ENCODE data around the gene ACO1.
"Not testable (repeated sequence)": the region's sequence is repeated elsewhere in the genome, so short reads cannot be mapped to it uniquely, and the experiment has no call there.

Gene ACO1

DNA sequence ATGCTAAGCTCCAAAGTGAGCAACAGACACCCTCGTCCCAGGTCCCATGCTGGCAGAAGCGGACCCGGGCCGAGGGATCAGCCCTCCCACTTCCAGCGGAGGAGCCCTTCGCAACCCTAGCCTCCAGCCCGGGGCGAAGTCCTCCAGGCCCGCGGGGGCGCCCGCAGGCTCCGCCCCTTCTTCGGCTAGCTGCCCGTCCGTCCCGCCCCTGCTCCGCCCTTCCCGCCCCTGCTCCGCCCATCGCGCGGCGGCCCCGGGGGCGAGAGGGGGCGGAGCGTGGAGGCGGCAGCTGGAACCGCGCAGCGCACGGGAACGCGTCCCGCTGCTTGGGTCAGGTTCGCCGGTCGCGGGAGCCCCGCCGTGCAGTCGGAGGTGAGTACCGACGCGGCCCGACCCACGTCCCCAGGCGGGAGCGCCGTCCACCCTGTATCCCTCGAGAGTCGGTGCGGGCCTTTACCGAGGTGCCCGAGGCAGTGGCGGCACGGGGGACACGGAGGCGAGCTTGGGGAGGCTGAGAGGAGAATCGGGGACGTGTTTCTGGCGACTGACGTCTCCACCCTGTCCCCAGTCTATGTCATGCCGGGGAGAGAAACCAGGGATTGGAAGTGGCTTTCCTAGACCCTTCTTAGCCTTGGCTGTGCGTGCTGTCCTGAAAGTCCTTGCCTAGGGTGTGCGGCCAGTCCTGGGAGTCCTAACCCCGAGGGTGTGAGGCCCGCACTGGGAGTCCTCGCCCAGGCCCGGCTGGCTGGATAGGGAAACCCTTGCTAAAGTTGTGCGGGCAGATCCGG is at the start of gene ACO1:
TSS of gene ACO1 (plus strand) at position 280 of the 788 bp plus-strand sequence. CDS start 20,864 bp downstream, outside the sequence.
- peak; percentile 47 for DNase-seq

DNA sequence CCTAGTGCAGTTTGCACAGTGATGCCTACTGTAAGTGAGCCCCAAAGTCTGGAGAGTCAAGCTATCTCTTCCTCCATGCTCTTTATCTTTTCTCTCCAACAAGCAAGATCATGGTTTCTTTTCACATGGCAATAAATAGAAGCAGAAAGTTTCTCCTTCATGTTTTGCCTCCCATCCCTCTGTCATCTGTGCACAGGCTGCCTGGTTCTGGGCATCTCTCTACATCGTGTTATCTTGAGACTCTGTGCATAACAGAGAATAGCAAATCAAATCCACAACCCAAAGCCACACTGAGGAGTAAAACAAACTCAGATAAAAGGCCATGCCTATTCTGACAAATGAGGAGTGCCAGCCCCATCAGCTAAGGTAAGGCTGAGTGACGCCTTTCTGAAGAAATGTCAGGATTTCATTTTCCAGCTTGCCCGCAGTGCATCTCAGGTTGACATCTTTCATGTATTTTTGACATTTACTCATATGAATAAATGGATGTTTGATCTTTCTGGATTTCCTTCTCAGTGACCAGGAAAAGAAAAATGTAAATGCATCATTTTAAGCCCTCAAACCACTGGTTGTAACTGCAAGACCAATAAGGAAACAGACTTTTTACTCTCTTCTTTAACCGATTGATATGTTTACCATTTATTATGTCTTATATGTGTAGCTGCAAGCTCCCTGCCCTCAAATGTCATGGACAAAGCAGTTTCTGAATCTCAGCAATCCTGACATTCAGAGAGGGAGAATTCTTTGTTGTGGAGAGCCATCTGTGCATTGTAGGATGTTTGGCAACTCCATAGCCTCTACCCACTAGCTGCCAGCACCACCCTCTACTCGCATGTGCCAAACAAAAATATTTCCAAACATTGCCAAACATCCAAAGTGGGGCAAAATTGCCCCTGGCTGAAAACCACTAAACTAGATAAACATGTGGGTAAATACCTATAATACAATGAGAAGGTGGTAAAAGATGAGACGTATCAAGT is 49.2 kb upstream of the ACO1 start:
- no peak for DNase-seq

DNA sequence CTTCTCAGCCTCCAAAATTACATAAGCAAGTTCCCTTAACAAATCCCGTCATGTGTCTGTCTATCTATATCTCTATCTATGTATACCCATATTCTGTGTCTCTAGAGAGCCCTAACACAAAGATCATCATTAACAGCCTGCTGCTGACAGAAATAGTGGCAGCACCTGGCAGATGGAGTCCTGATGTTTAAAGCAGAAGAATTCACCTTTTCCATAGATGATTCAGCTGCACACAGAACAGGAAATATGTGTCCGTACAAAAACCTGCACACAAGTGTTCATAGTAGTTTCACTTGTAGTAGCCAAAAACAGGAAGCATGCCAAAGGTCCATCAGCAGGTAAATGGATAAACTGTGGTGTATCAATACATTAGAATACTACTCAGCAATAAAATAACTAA is 45.0 kb upstream of the ACO1 start:
- no peak for DNase-seq

DNA sequence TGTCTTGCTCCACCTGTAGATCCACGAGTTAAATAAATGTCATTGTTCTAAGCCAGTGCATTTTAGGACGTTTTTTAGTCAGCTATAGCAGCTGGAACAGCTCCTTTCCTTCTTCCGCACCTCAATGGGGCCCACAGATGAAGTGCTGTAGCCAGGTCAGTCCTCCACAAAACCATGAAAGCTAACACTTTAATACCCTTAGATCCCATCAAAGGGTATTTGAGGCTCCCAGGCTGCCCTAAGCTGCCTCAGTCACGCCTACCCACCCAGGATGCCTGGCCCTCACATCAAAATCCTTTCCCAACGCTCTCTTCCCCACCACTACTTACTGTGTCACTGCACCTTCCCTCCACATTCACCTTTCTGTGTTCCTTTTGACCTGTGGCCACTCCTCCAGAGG is 44.1 kb upstream of the ACO1 start:
- DNase-seq, result no peak

DNA sequence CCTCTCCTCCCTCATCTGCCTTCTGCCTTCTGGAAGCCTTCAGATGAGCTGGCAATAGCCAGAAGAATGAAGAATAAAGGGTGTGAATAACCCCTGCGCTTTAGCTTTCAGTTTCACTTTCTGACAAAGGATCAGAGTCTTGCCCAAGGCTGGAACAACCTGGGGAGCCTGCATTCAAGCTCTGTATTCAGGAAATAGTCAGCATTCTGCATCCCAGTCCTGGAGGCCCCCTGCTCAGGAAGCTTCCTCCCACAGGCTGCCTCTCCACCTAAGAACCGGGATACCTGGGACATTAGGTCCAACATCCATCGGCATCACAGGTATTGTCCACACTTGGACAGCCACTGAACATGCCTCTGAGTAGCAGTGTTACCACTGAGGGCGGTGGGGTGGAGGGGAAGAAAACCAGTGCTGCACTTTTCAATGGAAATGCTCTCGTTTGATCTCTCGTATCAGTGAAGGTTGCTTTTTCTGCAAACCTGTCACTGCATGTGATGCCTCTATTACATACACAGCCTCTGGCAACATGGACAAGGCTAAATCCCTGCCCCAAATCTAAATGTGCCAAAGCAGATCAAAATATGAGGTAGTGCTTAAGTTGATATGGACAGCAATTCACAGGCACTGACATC is 39.8 kb upstream of the ACO1 start:
- DNase-seq, result no peak

DNA sequence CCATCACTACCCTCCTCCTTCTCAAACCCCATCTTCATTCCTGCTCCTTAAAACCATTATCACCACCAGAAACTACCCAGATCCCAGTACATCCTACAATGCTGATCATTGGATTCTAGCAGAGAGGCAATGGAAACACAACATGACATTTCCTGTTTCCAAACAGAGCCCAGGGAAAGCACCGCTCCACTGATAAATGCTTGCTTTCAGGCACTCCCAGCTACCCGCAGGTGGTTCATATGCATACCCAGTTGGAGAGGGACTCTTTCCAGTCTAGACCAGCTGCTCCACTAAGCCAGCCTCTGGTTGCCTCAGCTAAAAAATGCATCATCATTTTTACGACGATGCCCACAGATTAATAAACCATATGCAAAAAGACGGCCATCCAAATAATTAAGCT is 39.2 kb upstream of the ACO1 start:
- no peak for DNase-seq

DNA sequence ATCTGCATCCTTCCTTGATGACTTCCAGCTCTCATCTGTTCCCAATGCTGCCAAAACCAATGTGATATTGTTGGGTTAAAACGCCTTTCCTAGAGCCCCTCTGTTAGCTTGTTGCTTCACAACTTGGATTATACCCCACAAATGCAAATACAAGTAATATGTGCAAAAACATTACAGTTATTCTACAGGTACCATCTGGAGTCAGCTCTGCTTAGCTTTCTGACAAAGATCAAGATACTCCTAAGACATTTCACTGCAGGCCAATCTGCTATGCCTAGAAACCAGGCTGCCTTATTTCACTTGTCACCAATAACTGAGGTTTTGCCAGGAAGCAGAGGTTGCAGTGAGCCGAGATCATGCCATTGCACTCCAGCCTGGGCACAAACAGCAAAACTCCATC is 36.9 kb upstream of the ACO1 start:
- no peak for DNase-seq

DNA sequence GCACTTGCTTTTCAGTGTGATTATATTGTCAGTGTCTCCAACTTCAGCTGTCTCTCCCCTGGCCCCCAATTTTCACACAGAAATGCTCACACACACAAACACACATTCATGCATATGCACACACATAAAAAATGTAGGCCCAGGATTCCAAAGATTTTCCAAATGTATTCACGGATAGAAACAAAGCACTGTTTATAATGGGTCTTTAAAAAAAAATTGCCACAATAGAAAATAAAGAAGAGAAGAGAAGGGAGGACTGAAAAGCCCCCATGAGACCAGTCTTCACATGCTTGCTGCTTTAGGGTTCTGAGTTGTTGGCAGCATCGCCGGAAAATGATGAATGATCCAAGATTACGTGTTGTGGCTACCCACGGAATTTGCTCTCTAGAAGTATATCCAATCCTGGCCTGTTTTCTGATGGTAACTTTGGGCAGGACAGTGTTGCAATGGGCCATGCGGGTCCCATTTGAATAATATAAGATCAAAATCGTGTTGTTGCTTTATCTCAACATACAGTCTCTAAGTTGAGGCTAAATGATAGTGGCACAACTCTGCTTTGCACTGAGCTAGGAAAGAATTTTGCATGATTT is 36.2 kb upstream of the ACO1 start:
- DNase-seq, result no peak

DNA sequence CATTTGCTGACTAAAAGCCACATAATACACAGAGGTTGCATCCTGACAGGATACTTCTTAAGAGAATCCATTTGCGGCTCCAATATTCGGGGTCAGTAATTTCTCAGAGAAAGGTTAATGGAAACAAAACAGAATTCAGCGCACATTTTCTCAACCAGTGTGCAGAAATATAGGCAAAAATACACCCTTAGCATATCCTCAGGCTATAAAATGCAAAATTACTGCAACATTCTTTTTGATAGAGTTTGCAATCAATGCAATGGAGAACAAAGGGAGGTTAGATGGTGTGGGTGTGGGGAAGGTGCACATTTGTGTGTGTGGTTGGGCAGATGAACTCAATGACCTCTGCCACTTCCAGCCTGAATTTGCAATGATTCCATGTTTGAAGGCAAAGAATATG is 35.4 kb upstream of the ACO1 start:
- no peak for DNase-seq

DNA sequence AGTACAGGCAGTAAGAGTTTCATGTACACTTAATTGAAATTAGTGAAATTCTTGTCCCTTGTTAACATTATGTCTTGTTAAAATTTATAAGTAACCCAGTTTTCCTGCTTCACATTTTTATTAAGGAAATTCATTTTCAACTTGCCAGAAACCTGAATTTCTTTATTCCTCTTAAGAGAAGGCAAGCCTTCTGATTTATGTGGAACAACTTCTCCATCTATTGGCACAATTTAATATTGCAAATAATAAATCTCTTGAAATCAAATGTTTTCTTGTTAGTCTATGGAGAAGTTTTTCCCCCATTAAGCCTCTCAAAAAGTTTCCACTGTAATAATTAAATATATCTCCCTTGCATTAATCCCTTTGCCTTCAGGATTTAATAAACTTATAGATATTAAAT is 33.8 kb upstream of the ACO1 start:
- no peak for DNase-seq

DNA sequence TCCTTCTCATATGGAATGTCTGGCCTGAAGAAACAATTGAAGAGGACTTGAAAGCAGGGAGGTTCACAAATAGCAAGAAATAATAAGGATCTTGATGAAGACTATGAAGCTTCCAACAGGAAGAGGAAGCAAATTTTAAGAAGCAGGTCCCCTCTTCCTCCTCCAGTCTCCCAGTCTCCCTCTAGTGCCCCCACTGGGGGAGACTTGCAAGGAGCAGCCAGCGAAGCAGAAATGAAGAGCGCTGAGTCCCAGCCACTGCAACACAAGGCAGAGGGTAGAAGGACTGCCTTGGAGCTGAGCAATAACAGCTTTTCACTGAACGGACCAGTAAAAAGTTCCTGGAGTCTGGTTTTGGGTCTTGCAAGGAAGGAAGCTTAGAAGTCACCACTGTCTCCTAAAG is 32.6 kb upstream of the ACO1 start:
- no peak for DNase-seq

DNA sequence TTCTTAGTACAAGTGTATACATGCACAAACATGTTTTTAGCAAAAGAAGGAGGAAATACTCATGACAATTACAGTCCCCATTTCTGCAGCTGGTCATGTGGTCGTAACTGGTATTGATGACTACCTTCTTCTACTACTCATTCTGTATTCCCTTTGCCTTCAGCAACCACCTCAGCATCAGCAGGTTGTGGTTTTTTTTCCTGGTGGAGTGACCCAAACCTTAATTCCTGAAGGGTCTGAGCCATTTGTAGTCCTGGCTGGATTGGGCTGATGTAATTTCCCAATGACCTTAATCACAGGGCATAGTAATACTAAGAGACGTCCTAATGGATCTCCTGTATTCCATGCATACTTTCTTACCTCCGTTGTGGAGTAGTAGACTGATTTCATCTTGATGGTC is 31.0 kb upstream of the ACO1 start:
- not testable (repeated sequence) for DNase-seq

DNA sequence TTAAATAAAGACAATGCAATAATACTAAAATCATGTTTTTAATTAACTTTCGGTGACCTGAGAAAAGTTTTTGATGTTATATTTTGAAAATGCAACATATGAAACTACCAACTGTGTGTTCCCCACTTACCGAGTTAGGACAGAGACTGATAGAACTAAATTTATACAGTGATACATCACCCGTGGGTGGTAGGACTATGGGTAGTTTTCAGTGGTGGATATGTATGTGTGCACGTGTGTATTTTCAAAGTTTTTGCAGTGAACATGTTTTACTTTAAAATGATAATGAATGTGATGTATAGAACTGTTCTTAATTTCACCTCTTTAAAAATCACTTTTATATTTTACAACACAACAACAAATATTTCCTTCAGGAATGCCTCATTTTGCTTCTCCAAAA is 25.0 kb upstream of the ACO1 start:
- no peak for DNase-seq

DNA sequence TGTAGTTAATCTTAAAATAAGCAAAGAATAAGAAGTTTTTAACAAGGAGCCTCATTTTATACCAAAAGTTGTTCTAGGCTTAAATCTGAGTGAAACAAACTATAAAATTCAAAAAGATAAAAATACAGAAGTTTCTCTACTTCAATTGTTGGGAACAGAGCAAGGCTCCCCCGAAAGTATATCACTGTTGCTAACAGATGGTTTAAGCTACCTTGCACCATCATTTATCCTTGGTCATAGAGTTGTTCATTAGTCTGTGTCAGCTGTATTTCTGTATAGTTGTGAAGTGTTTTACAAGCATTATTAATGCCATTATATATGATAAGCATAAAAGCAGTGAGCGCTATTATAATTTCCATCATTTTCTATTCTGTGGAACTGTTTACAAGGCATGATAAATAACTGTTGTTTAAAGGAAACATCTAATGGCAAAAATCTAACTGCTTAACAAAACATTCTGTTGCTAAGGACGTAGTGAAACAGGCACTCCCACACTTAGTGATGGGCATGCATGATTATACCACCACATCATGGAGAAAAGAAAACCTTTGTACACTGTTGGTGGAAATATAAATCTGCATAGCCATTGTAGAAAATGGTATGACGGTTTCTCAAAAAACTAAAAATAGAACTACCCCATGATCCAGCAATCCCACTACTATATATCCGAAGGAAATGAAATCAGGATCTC is 23.3 kb upstream of the ACO1 start:
- DNase-seq, result no peak

DNA sequence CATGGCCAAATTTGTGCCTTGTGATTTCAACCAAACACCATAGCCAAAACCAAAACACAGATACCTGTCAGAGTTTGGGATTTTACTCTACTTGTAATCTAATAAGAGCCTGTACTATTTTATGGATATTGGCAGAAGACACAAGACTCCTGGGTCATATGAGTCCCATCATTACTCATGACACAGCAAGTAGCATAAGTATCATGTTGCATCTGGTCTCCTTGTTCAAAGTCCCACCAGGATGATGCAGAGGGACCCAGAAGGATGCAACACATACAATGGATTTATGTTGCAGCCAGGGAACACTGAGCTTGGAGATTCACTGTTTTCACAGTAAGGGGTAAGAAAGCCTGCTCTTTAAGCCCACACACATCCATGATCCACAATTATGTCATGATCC is 13.2 kb upstream of the ACO1 start:
- no peak for DNase-seq

DNA sequence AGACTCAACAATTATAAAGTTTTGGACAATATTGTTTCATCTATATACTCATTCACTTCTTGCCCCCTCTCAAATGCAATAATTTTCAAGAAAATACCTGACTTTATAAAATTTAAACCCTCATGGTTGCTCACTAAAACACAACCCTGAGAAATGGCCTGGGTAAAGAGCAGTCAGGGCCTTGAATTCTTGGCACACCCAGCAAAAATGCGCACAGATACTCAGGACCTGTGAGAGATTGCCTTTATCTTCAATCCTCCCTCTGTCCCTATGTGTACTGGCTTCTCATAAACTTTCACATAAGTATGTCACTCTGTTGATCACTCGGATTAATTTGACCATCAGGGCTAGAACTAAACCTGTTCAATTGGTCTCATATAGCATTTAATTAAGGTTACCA is 12.8 kb upstream of the ACO1 start:
- no peak for DNase-seq

DNA sequence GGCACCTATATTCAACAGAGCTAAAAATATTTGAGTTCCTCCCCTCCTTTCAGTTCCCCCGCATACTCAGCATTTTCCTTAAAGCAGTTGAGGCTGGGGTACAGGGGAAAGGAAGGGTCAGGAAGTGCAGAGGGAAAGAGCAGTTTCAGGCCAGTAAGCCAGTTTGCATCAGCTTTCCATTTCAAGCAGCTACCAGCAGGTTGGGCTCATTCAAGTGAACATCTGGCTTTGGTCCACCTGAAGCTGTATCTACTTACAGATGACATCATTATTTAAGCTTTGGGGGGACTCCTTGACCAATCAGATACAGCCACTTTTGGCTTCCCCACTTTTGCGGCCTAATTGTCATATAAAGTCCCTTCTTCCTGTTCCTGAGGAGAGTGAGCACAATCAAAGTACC is 8.2 kb upstream of the ACO1 start:
- no peak for DNase-seq

DNA sequence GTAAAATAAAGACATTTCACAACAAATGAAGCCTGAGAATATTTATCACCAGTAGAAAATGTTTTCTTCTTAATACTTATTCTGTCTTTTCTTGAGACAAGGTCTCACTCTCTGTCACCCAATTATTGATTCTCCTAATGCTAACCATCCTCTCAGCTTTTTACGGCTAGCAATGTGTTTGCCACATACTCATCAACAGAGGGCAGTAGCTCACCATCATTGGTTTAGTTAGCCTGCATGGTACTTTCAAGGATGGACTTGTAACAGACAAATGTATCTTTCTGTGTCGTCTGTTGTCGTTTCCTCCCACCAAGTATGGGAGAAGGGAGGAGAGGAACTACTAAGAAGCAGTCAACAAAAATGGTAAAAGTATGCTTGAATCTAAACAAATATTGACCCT is 5.9 kb upstream of the ACO1 start:
- DNase-seq, result peak; percentile 18

DNA sequence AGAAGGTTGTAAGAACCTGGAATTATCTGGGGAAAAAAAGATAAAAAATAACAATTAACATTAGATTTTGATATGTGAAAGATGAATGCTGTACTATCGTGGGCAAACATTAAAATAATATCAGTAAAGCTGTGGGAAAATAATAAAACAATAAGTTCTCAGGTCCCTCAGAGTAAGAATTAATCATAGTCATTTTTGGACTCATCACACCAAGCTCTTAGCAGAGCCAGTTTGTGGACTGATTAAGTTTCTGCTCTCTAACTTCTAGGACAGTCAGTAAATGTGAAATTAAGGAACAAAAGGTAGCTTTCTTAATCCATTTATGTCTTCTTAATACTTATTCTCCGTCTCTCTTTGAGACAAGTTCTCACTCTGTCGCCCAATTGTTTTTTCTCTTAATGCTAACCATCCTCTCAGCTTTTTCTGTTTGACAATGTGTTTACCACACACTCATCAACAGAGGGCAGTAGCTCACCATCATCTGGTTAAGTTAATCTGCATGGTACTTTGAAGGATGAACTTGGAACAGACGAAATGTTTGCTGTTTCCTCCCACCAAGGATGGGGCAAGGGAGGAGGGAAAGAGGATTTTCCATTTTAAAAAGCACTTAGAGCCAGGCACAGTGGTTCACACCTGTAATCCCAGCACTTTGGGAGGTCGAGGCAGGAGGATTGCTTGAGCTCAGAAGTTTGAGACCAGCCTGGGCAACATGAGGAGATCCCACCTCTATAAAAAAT is 5.3 kb upstream of the ACO1 start:
- DNase-seq, result no peak

DNA sequence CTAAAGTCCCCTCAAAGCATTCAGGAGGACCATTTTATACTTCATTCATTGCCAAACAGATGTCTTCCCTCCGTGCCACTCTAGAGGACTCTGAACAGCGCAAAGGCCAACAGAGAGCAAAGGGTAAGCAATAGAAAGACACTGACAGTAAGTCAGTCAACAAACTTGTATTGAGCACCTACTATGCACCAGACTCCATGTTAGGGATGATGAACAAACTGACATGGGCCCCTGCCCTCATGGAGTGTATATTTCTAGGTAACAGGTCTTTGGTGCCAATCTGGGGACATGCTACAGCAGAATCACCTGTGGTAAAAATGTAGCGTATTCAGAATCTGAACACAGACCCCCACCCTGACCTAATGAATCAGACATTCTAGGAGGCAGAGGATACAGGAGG is 3.5 kb upstream of the ACO1 start:
- DNase-seq, result no peak

DNA sequence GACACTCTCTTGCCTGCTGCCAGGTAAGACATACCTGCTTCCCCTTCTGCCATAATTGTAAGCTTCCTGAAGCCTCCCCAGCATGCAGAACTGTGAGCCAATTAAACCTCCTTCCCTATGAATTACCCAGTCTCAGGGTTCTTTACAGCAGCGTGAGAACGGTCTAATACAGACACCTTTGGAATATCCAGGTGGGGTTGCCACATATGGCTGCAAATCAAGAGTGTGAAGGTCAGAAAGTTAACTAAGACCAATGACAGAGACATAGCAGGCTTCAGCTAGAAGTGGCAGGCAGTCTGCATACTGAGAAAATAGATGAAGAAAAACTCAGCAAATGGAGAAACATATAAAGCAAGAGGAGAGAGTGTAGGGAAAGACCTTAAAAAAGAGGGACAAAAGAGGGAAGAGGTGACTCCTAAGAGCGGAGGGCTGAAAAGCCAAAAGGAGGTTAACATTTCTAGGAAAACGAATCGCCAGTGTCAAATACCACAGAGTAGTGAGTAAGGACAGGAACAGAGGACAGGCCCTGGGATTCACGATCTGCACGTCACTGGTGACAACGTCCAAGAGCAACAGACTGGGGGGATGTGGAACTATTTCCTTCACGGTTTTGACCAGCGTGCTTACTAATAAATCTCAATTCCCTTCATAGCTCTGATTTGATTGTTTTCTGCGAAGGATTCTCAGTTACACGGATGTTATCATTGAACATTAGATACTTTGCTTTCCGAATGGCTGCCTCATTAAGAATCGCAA is 1.7 kb upstream of the ACO1 start:
- DNase-seq, result no peak
